MM.1S (cell line): Measurements from ENCODE around the gene ARHGEF7.

Experiments used
- DNase-seq: peaks from one replicate; pipeline ENCODE4 v3.0.0-alpha.2; 2015
- H2AFZ ChIP-seq: fragments of 300-600 bp; sonication (generic); 2 replicates; pipeline ENCODE4 v1.6.0; 2016; ENCODE audit warnings: antibody characterized with exemption, low read length
- H3F3A ChIP-seq: fragments of 300-600 bp; sonication (generic); 2 replicates; pipeline ENCODE4 v1.6.1; 2016; ENCODE audit warnings: mild to moderate bottlenecking, antibody characterized with exemption, low read length, moderate library complexity, mixed read lengths; ENCODE audit not compliant: insufficient read depth
- H3K27ac ChIP-seq: fragments of 300-600 bp; sonication (generic); 2 replicates; pipeline ENCODE4 v1.5.1; 2016; ENCODE audit warnings: mild to moderate bottlenecking, low read length
- H3K27me3 ChIP-seq: fragments of 300-600 bp; sonication (generic); replicated peaks from 2 replicates; pipeline ENCODE4 v1.6.0; 2016; ENCODE audit warnings: low read length; ENCODE audit not compliant: insufficient read depth
- H3K36me3 ChIP-seq: fragments of 300-600 bp; sonication (generic); replicated peaks from 2 replicates; pipeline ENCODE4 v1.6.1; 2016; ENCODE audit warnings: mild to moderate bottlenecking, low read length, mixed read lengths; ENCODE audit not compliant: insufficient read depth
- H3K4me1 ChIP-seq: fragments of 300-600 bp; sonication (generic); 2 replicates; pipeline ENCODE4 v1.6.1; 2016; ENCODE audit warnings: low read length, mixed read lengths
- H3K4me2 ChIP-seq: fragments of 300-600 bp; sonication (generic); 2 replicates; pipeline ENCODE4 v1.6.0; 2016; ENCODE audit warnings: low read depth, low read length
- H3K4me3 ChIP-seq: fragments of 300-600 bp; sonication (generic); 2 replicates; pipeline ENCODE4 v1.5.1; 2016; ENCODE audit warnings: low read length, mixed read lengths
- H3K79me2 ChIP-seq: fragments of 300-600 bp; sonication (generic); 2 replicates; pipeline ENCODE4 v1.6.1; 2016; ENCODE audit warnings: mixed run types, low read length, mixed read lengths
- H3K9ac ChIP-seq: fragments of 300-600 bp; sonication (generic); 2 replicates; pipeline ENCODE4 v1.6.1; 2016; ENCODE audit warnings: low read length, mixed read lengths
- H3K9me2 ChIP-seq: fragments of 300-600 bp; sonication (generic); replicated peaks from 2 replicates; pipeline ENCODE4 v1.6.1; 2016; ENCODE audit warnings: mild to moderate bottlenecking, low read length, mixed read lengths; ENCODE audit not compliant: insufficient read depth
- H3K9me3 ChIP-seq: fragments of 300-600 bp; sonication (generic); replicated peaks from 2 replicates; pipeline ENCODE4 v1.6.1; 2016; ENCODE audit warnings: mild to moderate bottlenecking, low read length, mixed read lengths; ENCODE audit not compliant: insufficient read depth
- H4K20me1 ChIP-seq: fragments of 300-600 bp; sonication (generic); 2 replicates; pipeline ENCODE4 v1.6.1; 2016; ENCODE audit warnings: mild to moderate bottlenecking, low read length, moderate library complexity, mixed read lengths; ENCODE audit not compliant: insufficient read depth
- EZH2 ChIP-seq: fragments of 300-600 bp; sonication (generic); optimal IDR thresholded peaks from 2 replicates; pipeline ENCODE3; 2017; ENCODE audit warnings: low read depth, mild to moderate bottlenecking, antibody characterized with exemption, low read length, mixed read lengths
- EZH2phosphoT487 ChIP-seq: fragments of 300-600 bp; sonication (generic); IDR thresholded peaks from 2 replicates; pipeline ENCODE4 v1.6.1; 2018; ENCODE audit warnings: antibody characterized with exemption, low read length
- TF ChIP-seq, protein P1 (sequence below): fragments of 300-600 bp; sonication (generic); IDR thresholded peaks from 2 replicates; pipeline ENCODE4 v1.5.1; 2016; ENCODE audit warnings: antibody characterized with exemption, low read length, mixed read lengths

ARHGEF7 gene

GRCh38 chr13:111343186-111343805 lies 228.2 kb downstream of the ARHGEF7 start:
- no peaks in the 10 kb centered on the region for H3K79me2 ChIP-seq
- H3F3A ChIP-seq, result no peaks in the 10 kb centered on the region
- H4K20me1 ChIP-seq, result no peaks in the 10 kb centered on the region
- H3K4me1 ChIP-seq, result no peaks in the 10 kb centered on the region
- H3K9ac ChIP-seq, result no peak overlapping the region
- DNase-seq, result no peak
- no peaks in the 10 kb centered on the region for H3K9me3 ChIP-seq
- H3K9me2 ChIP-seq, result no peaks in the 10 kb centered on the region
- H3K36me3 ChIP-seq, result no peaks in the 10 kb centered on the region
- H3K27ac ChIP-seq, result no peak overlapping the region
- TF ChIP-seq, protein P1, sequence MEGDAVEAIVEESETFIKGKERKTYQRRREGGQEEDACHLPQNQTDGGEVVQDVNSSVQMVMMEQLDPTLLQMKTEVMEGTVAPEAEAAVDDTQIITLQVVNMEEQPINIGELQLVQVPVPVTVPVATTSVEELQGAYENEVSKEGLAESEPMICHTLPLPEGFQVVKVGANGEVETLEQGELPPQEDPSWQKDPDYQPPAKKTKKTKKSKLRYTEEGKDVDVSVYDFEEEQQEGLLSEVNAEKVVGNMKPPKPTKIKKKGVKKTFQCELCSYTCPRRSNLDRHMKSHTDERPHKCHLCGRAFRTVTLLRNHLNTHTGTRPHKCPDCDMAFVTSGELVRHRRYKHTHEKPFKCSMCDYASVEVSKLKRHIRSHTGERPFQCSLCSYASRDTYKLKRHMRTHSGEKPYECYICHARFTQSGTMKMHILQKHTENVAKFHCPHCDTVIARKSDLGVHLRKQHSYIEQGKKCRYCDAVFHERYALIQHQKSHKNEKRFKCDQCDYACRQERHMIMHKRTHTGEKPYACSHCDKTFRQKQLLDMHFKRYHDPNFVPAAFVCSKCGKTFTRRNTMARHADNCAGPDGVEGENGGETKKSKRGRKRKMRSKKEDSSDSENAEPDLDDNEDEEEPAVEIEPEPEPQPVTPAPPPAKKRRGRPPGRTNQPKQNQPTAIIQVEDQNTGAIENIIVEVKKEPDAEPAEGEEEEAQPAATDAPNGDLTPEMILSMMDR, result no peak
- TF ChIP-seq EZH2 (no peak), EZH2phosphoT487 (no peak)
- H3K4me2 ChIP-seq, result no peak overlapping the region
- no peaks in the 10 kb centered on the region for H3K27me3 ChIP-seq
- H3K4me3 ChIP-seq, result no peak overlapping the region
- no peak overlapping the region for H2AFZ ChIP-seq

DNA sequence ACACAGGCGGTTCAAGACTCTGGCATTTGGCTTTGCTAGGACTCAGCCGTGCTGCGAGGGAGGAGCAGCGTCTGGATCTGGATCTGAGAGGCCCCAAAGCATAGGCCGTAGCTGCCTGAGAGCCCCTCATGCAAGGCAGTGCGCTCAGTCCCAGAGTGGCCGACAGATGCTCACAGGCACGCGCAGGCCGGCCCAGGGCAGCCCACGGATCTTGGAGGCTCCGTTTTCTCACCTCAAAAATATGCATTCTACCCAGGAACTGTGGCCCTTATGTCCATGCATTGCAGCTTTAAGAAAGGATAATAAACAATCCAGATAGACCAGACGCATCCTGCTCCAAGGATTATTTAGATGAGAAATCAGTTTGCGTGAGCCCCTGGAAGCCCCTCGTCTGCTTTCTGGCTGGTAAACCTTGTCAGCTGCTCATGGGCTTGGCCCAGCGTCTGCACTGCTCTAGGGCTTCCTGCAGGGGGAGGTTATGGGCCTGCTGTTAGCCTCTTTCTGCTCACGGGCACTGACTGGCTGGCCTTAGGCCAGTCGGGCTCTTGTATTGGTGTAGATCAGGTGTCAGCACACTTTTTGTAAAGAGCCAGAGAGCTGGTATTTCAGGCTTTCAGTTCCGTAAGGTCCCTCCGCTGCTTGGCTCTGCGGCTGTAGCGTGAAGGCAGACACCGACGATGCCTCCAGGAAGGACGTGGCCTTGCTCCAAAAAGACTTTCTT lies 229.5 kb downstream of the ARHGEF7 start:
- no peak for DNase-seq
- Histone ChIP-seq H3K36me3 (no peaks in the 10 kb centered on the region), H3K9ac (no peak overlapping the region), H3F3A (no peaks in the 10 kb centered on the region), H3K4me2 (no peak overlapping the region), H3K9me3 (no peaks in the 10 kb centered on the region), H3K4me1 (no peaks in the 10 kb centered on the region), H3K27ac (no peak overlapping the region), H3K27me3 (no peaks in the 10 kb centered on the region), H3K9me2 (no peaks in the 10 kb centered on the region), H2AFZ (no peak overlapping the region), H4K20me1 (no peaks in the 10 kb centered on the region), H3K79me2 (no peaks in the 10 kb centered on the region), H3K4me3 (no peak overlapping the region)
- TF ChIP-seq, protein P1, result no peak
- TF ChIP-seq EZH2, result no peak
- no peak for TF ChIP-seq EZH2phosphoT487

DNA sequence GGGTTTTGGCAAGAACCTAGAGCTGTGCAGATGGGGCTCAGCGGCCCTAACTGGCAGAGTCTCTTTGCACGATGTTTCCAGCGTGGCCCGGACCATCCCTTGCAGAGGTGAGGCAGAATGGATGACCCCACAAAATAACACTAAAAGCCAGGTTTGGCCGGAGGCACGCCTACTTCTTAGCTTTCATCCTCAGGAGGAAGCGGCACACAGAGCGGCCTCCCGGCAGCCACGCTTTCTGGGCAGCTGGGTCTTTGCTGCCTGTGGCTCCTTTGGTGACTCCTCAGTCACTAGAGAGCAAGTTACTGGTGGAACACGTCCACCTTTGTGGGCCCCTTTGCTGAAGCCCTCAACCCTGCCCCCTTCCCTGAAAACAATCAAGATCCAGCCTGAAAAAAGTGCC lies 230.6 kb downstream of the ARHGEF7 start:
- Histone ChIP-seq H3K27ac (no peak overlapping the region), H3K9me3 (no peaks in the 10 kb centered on the region), H3K9me2 (no peaks in the 10 kb centered on the region), H3K9ac (no peak overlapping the region), H2AFZ (no peak overlapping the region), H3F3A (no peaks in the 10 kb centered on the region), H3K27me3 (no peaks in the 10 kb centered on the region), H3K4me2 (no peak overlapping the region), H3K79me2 (no peaks in the 10 kb centered on the region), H3K4me1 (no peaks in the 10 kb centered on the region), H4K20me1 (no peaks in the 10 kb centered on the region), H3K36me3 (no peaks in the 10 kb centered on the region), H3K4me3 (no peak overlapping the region)
- DNase-seq, result no peak
- TF ChIP-seq EZH2phosphoT487 (no peak), EZH2 (no peak)
- TF ChIP-seq, protein P1, result no peak
